GM12878 (cell line): ENCODE results near the gene ETS1. TPM values are rescaled to one million over a fixed set of nuclear protein-coding genes. Genes with fewer than 3 reads are reported as not detected.
A peak's percentile ranks its signal among the peaks of the same experiment; 100 is the strongest.

ENCODE experiments used
- EED ChIP-seq: sonication (generic); IDR thresholded peaks from 2 replicates; pipeline ENCODE4 v1.6.1; 2016; ENCODE audit warnings: antibody characterized with exemption, low read depth
- ETV6 ChIP-seq, 2 experiments: fragments of 450-650 bp in 1 of 2; IDR thresholded peaks in 1 of 2; conservative IDR thresholded peaks in 1 of 2; 2 replicates each; pipeline ENCODE4 v1.6.1; 2014; ENCODE audit warnings: antibody characterized with exemption in 1 of 2, borderline replicate concordance in 1 of 2, low read depth in 1 of 2, mild to moderate bottlenecking in 1 of 2, moderate library complexity in 1 of 2
- MEF2A ChIP-seq: IDR thresholded peaks from 2 replicates; pipeline ENCODE4 v1.6.1; 2011; ENCODE audit warnings: low read depth, mild to moderate bottlenecking, low read length, moderate library complexity; ENCODE audit not compliant: insufficient read depth
- MXI1 ChIP-seq: fragments of 150-350 bp; IDR thresholded peaks from 2 replicates; pipeline ENCODE4 v1.6.1; 2011; ENCODE audit warnings: low read depth, mild to moderate bottlenecking, inconsistent platforms, low read length, improper control_type of control experiment
- PAX8 ChIP-seq: fragments of 450-650 bp; IDR thresholded peaks from 2 replicates; pipeline ENCODE4 v1.6.1; 2017; ENCODE audit warnings: mild to moderate bottlenecking, moderate library complexity
- RAD21 ChIP-seq: IDR thresholded peaks from 2 replicates; pipeline ENCODE4 v1.6.1; 2011; ENCODE audit warnings: mild to moderate bottlenecking, low read depth, low read length, moderate library complexity; ENCODE audit not compliant: insufficient read depth
- RB1 ChIP-seq: fragments of 450-650 bp; formaldehyde crosslinking; IDR thresholded peaks from 2 replicates; pipeline ENCODE4 v1.6.1; 2017; ENCODE audit warnings: mild to moderate bottlenecking, borderline replicate concordance
- RELA ChIP-seq: fragments of 450-650 bp; IDR thresholded peaks from 2 replicates; pipeline ENCODE4 v1.8.0; 2014; ENCODE audit warnings: borderline replicate concordance; ENCODE audit not compliant: partially characterized antibody
- STAT3 ChIP-seq: IDR thresholded peaks from 2 replicates; pipeline ENCODE4 v1.6.1; 2011; ENCODE audit warnings: low read depth, low read length, improper control_type of control experiment
- polyA plus RNA-seq, 11 experiments: library from polyadenylated mRNA; depleted of rRNA in 4 of 11; unstranded in 6 of 11; stranded (reverse) in 5 of 11; fragments of >200 nt; fragmentation: Nextera tagmentation in 4 of 11; fragmentation: Illumina TruSeq in 1 of 11; extraction: Ambion mirVana in 4 of 11; extraction: Trizol in 1 of 11; gene quantifications; 1 replicate in 1 of 11; 2 replicates in 10 of 11; pipeline versions ENCODE4 v1.2.1 to v1.2.3, GENCODE V29; 2011 to 2016; ENCODE audit warnings: inconsistent platforms in 2 of 11, missing spikeins in 2 of 11, low read depth in 1 of 11
- total RNA-seq, 4 experiments: library from RNA; depleted of rRNA in 3 of 4; stranded (reverse); fragments of >200 nt in 3 of 4; fragmentation: Illumina TruSeq in 1 of 4; extraction: Trizol in 1 of 4; gene quantifications; 2 replicates each; pipeline versions ENCODE4 v1.2.1 to v1.2.3, GENCODE V29; 2013 to 2021
- TF ChIP-seq, protein P1 (sequence below): fragments of 450-650 bp; IDR thresholded peaks from 2 replicates; pipeline ENCODE4 v1.6.1; 2017; ENCODE audit warnings: low read depth, mild to moderate bottlenecking, moderate library complexity
- TF ChIP-seq, protein P2 (sequence below): fragments of 450-650 bp; IDR thresholded peaks from 2 replicates; pipeline ENCODE4 v1.6.1; 2017; ENCODE audit warnings: mild to moderate bottlenecking, moderate library complexity
- TF ChIP-seq, protein P3 (sequence below): IDR thresholded peaks from 2 replicates; pipeline ENCODE4 v1.6.1; 2012; ENCODE audit warnings: low read length, inconsistent platforms

The ETS1 gene
- total and polyA plus RNA-seq, 10 of the 15 experiments (the other 5 are each of a cell fraction or from before 2014, with no cell fraction given) = 12.5 to 112 (median 55.5) TPM

DNA sequence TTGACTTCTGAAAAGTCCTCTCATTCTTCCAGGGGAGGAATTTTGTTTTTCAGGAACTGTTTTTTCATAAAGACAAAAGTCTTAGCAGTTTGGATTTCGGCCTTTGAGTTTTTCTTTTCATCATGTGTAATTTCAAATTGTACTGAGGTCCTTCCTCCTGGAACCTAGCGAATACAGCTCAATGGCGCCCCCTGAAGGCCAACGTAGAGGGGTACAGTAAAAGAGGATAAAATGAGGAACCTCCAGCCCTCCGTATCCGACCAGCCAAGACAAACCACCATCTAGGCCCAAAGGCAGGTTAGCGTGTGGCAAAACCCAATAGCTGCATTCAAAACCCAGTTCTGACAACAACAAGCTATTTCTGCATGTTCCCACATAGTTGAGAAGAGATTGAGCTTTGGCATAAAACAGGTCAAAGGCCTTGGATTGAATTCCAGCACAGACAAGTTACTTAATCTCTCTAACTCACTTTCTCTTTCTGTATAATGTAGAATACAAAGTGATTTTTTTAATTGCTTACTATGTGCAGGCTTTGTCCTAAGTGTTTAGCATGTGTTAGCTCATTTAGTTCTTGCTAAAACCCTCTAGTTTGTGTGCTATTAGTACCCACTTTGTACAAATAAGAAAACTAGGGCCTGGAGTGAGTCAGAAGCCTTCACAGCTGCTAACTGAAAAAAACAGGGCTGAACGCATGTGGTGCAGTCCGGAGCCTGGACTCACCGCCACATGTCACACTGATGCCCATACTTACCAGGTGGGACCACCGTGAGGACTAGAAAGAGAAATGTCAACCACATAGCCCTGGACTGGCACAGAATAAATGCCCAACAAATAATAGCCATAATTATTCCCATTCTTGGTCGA lies 43.2 kb upstream of the ETS1 start (continued):
- TF ChIP-seq PAX8 = no peak
- peak; percentile 43; the same call in 1 of the 2 replicates for TF ChIP-seq MXI1
- TF ChIP-seq EED = no peak; the same call in 1 of the 2 replicates
- TF ChIP-seq RAD21 = peak; percentile 98
- TF ChIP-seq, protein P1, sequence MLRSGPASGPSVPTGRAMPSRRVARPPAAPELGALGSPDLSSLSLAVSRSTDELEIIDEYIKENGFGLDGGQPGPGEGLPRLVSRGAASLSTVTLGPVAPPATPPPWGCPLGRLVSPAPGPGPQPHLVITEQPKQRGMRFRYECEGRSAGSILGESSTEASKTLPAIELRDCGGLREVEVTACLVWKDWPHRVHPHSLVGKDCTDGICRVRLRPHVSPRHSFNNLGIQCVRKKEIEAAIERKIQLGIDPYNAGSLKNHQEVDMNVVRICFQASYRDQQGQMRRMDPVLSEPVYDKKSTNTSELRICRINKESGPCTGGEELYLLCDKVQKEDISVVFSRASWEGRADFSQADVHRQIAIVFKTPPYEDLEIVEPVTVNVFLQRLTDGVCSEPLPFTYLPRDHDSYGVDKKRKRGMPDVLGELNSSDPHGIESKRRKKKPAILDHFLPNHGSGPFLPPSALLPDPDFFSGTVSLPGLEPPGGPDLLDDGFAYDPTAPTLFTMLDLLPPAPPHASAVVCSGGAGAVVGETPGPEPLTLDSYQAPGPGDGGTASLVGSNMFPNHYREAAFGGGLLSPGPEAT = 0 out of 2 replicates have a peak, but pooled peaks have one; percentile 8
- TF ChIP-seq RELA = peak; percentile 31
- TF ChIP-seq RB1 = peak; percentile 44; the same call in 1 of the 2 replicates
- TF ChIP-seq ETV6 (conservative IDR thresholded peaks at IDR 0.05 in 1 of 2, IDR thresholded peaks at IDR 0.05 in 1 of 2; ENCODE audit: borderline replicate concordance in 1 of 2, low read depth in 1 of 2) = peak in 1 of 2 experiments; percentile 30; a peak in 1 of 4 replicates
- TF ChIP-seq, protein P2, sequence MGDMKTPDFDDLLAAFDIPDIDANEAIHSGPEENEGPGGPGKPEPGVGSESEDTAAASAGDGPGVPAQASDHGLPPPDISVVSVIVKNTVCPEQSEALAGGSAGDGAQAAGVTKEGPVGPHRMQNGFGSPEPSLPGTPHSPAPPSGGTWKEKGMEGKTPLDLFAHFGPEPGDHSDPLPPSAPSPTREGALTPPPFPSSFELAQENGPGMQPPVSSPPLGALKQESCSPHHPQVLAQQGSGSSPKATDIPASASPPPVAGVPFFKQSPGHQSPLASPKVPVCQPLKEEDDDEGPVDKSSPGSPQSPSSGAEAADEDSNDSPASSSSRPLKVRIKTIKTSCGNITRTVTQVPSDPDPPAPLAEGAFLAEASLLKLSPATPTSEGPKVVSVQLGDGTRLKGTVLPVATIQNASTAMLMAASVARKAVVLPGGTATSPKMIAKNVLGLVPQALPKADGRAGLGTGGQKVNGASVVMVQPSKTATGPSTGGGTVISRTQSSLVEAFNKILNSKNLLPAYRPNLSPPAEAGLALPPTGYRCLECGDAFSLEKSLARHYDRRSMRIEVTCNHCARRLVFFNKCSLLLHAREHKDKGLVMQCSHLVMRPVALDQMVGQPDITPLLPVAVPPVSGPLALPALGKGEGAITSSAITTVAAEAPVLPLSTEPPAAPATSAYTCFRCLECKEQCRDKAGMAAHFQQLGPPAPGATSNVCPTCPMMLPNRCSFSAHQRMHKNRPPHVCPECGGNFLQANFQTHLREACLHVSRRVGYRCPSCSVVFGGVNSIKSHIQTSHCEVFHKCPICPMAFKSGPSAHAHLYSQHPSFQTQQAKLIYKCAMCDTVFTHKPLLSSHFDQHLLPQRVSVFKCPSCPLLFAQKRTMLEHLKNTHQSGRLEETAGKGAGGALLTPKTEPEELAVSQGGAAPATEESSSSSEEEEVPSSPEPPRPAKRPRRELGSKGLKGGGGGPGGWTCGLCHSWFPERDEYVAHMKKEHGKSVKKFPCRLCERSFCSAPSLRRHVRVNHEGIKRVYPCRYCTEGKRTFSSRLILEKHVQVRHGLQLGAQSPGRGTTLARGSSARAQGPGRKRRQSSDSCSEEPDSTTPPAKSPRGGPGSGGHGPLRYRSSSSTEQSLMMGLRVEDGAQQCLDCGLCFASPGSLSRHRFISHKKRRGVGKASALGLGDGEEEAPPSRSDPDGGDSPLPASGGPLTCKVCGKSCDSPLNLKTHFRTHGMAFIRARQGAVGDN = 0 out of 2 replicates have a peak, but pooled peaks have one; percentile 43
- TF ChIP-seq, protein P3, sequence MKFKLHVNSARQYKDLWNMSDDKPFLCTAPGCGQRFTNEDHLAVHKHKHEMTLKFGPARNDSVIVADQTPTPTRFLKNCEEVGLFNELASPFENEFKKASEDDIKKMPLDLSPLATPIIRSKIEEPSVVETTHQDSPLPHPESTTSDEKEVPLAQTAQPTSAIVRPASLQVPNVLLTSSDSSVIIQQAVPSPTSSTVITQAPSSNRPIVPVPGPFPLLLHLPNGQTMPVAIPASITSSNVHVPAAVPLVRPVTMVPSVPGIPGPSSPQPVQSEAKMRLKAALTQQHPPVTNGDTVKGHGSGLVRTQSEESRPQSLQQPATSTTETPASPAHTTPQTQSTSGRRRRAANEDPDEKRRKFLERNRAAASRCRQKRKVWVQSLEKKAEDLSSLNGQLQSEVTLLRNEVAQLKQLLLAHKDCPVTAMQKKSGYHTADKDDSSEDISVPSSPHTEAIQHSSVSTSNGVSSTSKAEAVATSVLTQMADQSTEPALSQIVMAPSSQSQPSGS = 0 out of 2 replicates have a peak, but pooled peaks have one; percentile 14
- 0 out of 2 replicates have a peak, but pooled peaks have one; percentile 50 for TF ChIP-seq MEF2A
- no peak for TF ChIP-seq STAT3
